ENCODE data around the gene KCTD4. TPM values are rescaled to one million over a fixed set of nuclear protein-coding genes. Genes with fewer than 3 reads are reported as not detected.

The KCTD4 gene
- total and polyA plus RNA-seq, 11 donors = 0.08 to 0.75 (median 0.12) TPM; not detected in 8

DNA sequence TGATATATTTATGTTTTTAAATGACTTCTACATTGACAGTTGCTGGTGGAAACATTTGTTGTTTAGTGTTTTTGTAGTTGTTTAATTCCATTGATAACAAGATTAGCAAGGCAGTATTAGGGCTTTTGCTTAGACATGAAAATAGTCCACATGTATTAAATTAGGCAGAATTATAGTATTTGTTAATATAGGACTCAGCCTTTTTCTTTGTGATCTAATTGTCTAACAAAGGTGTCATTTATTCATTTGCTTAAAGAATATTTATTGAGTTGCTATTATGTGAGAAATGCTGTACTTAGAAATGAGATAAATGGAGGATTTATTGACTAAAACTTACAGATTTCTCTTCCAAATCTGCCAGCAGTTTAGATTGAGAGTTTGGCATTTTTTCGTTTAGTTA is 41.7 kb upstream of the KCTD4 start:
- no peaks in the 10 kb centered on the region for H3K36me3 ChIP-seq
- no peak for ATAC-seq
- H3K4me3 ChIP-seq = no peak overlapping the region
- intact Hi-C loops (cut with DNase I) = no loop called here
- H3K27ac ChIP-seq = peak overlapping the region in 2 of 12 donors; percentile 13 to 22
- peaks cover 0 to 16% (median 5%) of the 10 kb centered on the region in 12 donors for H3K4me1 ChIP-seq
- no peaks in the 10 kb centered on the region for H3K27me3 ChIP-seq
- no peak for DNase-seq
- no peaks in the 10 kb centered on the region for H3K9me3 ChIP-seq
- WGBS, 4 donors = 90 to 98% (median 94%) methylated on average over 1 of the region's 1 CpG
- TF ChIP-seq POLR2A (IDR thresholded peaks at IDR 0.05) = no peak

DNA sequence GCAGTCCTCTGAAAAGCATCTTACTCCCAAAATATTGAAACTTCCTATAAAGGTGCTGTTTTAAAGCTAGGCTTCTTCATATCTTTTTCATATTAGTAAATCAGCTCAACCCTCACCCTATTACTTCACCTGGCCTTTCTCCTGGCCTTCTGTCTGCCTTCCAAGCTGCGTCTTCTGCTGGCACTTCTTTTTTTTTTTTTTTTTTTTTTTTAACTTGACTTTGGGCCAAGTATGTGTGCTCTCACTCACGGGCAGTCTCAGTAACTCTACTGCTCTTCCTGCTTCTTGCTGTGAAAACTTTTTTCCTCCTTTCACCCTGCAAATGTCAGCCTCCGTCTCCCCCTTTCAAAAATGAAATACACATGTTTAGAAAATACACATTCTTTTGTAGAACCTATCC is 41.2 kb upstream of the KCTD4 start:
- no peaks in the 10 kb centered on the region for H3K9me3 ChIP-seq
- H3K4me1 ChIP-seq = peaks cover 0 to 16% (median 5%) of the 10 kb centered on the region in 12 donors
- H3K27me3 ChIP-seq = no peaks in the 10 kb centered on the region
- 1 to 8% (median 3%) methylated on average over 3 of the region's 3 CpGs for WGBS, 4 donors
- no peak overlapping the region for H3K4me3 ChIP-seq
- DNase-seq = no peak
- TF ChIP-seq, protein P1, sequence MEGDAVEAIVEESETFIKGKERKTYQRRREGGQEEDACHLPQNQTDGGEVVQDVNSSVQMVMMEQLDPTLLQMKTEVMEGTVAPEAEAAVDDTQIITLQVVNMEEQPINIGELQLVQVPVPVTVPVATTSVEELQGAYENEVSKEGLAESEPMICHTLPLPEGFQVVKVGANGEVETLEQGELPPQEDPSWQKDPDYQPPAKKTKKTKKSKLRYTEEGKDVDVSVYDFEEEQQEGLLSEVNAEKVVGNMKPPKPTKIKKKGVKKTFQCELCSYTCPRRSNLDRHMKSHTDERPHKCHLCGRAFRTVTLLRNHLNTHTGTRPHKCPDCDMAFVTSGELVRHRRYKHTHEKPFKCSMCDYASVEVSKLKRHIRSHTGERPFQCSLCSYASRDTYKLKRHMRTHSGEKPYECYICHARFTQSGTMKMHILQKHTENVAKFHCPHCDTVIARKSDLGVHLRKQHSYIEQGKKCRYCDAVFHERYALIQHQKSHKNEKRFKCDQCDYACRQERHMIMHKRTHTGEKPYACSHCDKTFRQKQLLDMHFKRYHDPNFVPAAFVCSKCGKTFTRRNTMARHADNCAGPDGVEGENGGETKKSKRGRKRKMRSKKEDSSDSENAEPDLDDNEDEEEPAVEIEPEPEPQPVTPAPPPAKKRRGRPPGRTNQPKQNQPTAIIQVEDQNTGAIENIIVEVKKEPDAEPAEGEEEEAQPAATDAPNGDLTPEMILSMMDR (IDR thresholded peaks at IDR 0.05) = no peak
- TF ChIP-seq POLR2A (IDR thresholded peaks at IDR 0.05) = no peak
- intact Hi-C loops (cut with DNase I) = no loop called here
- H3K27ac ChIP-seq = peak overlapping the region in 2 of 12 donors; percentile 13 to 22
- peak in 3 of 4 donors; percentile 61 to 78 (median 66) for ATAC-seq
- no peaks in the 10 kb centered on the region for H3K36me3 ChIP-seq

DNA sequence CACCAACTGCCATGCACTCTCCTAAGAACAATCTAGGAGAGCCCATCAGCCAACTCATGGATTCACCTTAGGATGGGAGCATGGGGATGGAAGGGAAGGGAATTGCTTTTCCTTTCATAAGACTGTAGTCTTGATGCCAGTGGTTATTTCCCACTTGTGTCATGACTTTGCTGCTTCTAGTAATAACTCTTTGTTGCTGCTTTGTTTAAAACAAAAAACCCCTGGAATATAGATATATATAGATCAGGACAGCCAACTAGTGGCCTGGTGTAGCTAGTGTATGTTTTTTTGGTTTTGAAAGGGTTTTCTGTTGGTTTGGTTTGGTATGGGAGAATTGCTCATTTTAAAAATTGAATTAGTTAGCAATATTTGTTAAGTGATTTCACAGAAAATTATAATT is 39.3 kb upstream of the KCTD4 start:
- no peak for TF ChIP-seq POLR2A (IDR thresholded peaks at IDR 0.05)
- TF ChIP-seq, protein P1 (IDR thresholded peaks at IDR 0.05) = no peak
- Histone ChIP-seq H3K36me3 (no peaks in the 10 kb centered on the region), H3K27me3 (no peaks in the 10 kb centered on the region), H3K4me3 (no peak overlapping the region), H3K4me1 (peaks cover 0 to 26% (median 8%) of the 10 kb centered on the region in 12 donors), H3K27ac (no peak overlapping the region), H3K9me3 (no peaks in the 10 kb centered on the region)
- intact Hi-C loops (cut with DNase I) = no loop called here
- DNase-seq (no peak), ATAC-seq (no peak)

DNA sequence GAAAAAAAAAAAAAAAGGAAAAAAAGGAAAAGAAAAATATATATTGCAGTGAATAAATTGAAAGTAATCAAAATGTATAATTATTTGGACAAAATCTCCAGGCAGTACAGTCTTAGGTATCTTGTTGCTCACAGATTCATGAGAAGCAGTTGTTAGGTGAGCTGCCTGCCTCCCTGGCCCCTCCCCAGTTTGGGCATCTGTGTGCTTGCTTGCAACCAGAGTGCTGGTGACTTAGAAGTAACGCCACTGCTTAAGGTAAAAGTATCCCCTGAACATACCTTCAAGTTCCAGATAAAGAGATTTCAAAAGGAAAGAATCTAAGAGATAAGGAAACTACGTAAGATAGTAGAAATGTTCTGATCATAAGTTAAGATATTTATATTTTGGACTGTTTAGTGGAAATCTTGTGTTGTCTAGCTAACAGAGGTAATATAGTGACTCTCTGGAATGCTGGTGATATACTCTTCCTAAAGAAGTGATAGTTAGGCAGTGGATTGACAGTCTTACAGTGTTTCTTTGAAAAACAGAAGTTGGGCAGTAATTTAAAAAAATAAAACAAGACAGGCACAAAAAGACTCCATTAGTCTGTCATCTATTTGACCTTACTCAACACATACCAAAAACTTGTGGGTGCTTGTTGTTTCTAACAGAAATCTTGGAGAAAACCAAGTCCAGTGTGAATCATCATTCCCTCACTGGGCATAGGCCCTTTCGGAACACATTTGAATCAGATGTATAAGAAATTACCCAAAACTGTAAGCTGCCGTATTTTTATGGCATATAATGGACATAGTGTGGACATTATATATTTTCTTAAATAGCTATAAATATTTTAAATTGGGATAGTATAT is 38.3 kb upstream of the KCTD4 start:
- no peak for DNase-seq
- no peak for ATAC-seq
- no peak overlapping the region for H3K27ac ChIP-seq
- no peaks in the 10 kb centered on the region for H3K9me3 ChIP-seq
- intact Hi-C loops (cut with DNase I) = no loop called here
- no peaks in the 10 kb centered on the region for H3K27me3 ChIP-seq
- peaks cover 0 to 26% (median 8%) of the 10 kb centered on the region in 12 donors for H3K4me1 ChIP-seq
- WGBS, 4 donors = 94 to 96% (median 94%) methylated on average over 4 of the region's 4 CpGs
- H3K36me3 ChIP-seq = no peaks in the 10 kb centered on the region
- no peak overlapping the region for H3K4me3 ChIP-seq
- no peak for TF ChIP-seq POLR2A (IDR thresholded peaks at IDR 0.05)
- TF ChIP-seq, protein P1 (IDR thresholded peaks at IDR 0.05) = no peak

Data from heart left ventricle (tissue), 16 donors.